SH-SY5Y (cell line): ENCODE data around the gene RNF166.

Experiments used
- GATA2 ChIP-seq: IDR thresholded peaks from 2 replicates; pipeline ENCODE4 v1.6.1; 2011; ENCODE audit warnings: mild to moderate bottlenecking, low read depth, low read length
- GATA3 ChIP-seq: IDR thresholded peaks from 2 replicates; pipeline ENCODE4 v1.6.1; 2011; ENCODE audit warnings: low read depth, mild to moderate bottlenecking, low read length, moderate library complexity

DNA sequence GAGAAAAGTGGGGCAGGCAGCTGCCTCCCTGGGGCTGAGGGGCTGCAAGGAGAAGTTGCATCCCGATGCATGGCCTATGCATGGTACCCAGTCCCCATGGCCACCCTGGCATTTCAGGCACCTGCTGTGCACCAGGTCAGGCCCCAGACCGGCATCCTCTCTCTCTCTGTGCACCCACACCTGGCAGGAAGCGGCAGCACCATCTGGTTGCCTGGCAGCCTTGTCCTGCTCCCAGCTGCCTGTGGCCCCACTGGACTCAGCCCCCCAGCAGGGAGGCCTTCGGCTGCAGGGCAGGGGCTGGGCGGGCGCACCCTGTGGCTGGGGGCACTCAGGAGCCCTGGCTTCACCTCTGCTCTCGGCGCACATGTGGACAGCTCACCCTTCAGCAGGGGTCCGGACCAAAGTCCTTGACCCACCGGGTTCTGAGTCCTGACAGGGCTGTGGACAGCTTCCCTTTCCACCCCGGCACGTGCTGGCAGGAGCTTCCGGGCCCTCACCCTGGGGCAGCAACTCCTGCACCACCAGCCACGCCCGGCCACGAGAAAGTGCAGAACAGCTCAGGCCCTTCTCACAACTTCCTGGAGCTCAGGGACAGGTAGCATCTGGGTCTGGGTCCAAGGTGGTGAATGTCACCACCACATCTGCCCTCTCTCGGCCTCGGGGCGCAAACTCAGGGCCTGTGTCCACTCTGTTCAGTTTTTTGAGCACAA lies 36.8 kb upstream of the RNF166 start:
- TF ChIP-seq GATA2, result no peak
- no peak for TF ChIP-seq GATA3
